Activated CD8-positive, alpha-beta T cell treated with anti-CD3 and anti-CD28 coated beads, Interleukin-2, amount 10 ng/mL, durations not matched to agents 7 days and 5 days (primary cell): ENCODE data around the gene CC2D2B. TPM values are rescaled to one million over a fixed set of nuclear protein-coding genes. Genes with fewer than 3 reads are reported as not detected.
A peak's percentile ranks its signal among the peaks of the same experiment; 100 is the strongest.
"Not testable (repeated sequence)": the region's sequence is repeated elsewhere in the genome, so short reads cannot be mapped to it uniquely, and the experiment has no call there.

Experiments
- ATAC-seq: fragments of 150-1000 bp; cut with Tn5 transposase; one replicate; pipeline ENCODE4 v1.10.0; 2021; ENCODE audit warnings: moderate library complexity
- CTCF ChIA-PET: fragments of 350-600 bp; sonication (Branson Sonifier 250); formaldehyde crosslinking; loops from one replicate; lab custom pipeline; 2021; ENCODE audit warnings: antibody characterized with exemption; lab: Charles Lee
- POLR2A ChIA-PET: fragments of 350-600 bp; sonication (Branson Sonifier 250); formaldehyde crosslinking; loops from one replicate; lab custom pipeline; 2021; ENCODE audit warnings: antibody characterized with exemption; lab: Charles Lee
- DNase-seq: peaks from one replicate; pipeline ENCODE4 v3.0.0-alpha.2; 2020
- H3K27ac Mint-ChIP-seq: one replicate; pipeline ENCODE4 v1.8.0; 2021; ENCODE audit warnings: mild to moderate bottlenecking, mixed read lengths
- H3K27me3 Mint-ChIP-seq: one replicate; pipeline ENCODE4 v1.8.0; 2021; ENCODE audit warnings: low read depth, mixed read lengths
- H3K36me3 Mint-ChIP-seq: one replicate; pipeline ENCODE4 v1.8.0; 2021; ENCODE audit warnings: low read depth, mixed read lengths
- H3K4me1 Mint-ChIP-seq: one replicate; pipeline ENCODE4 v1.8.0; 2021; ENCODE audit warnings: low read depth, mixed read lengths
- H3K4me3 Mint-ChIP-seq: one replicate; pipeline ENCODE4 v1.8.0; 2021; ENCODE audit warnings: mild to moderate bottlenecking, mixed read lengths
- H3K9me3 Mint-ChIP-seq: one replicate; pipeline ENCODE4 v1.8.0; 2022; ENCODE audit warnings: mixed read lengths; ENCODE audit not compliant: insufficient read depth
- total RNA-seq, 2 experiments: library from RNA; stranded (reverse); gene quantifications; one replicate each; pipeline ENCODE4 v1.2.3, GENCODE V29; 2021

The CC2D2B gene
- total RNA-seq, 2 experiments from 2014 or later: 0.21 to 0.34 TPM

- Mint-ChIP-seq H3K4me1 (peaks cover 13% of the 10 kb centered on the region), H3K9me3 (no peaks in the 10 kb centered on the region), H3K27ac (no peak overlapping the region), H3K4me3 (peak overlapping the region; percentile 85), H3K36me3 (peaks cover 6% of the 10 kb centered on the region), H3K27me3 (peaks cover 19% of the 10 kb centered on the region)
- ATAC-seq (no peak), DNase-seq (no peak)
- ChIA-PET POLR2A (interaction anchor here (0.5 to 1.1 kb wide), 4 partner anchors 38 to 122 kb away, joined by 3 read pairs; no protein-coding TSS in a partner anchor), CTCF (interaction anchor here (1.2 to 2.5 kb wide), 4 partner anchors 55 to 215 kb away, joined by 3 to 9 read pairs (median 6); partner anchors contain the start of gene TCTN3)
These were observed 675 bp downstream of the CC2D2B start for GRCh38 chr10:95908450-95908849.

- Mint-ChIP-seq H3K27me3 (peaks cover 27% of the 10 kb centered on the region), H3K4me1 (peaks cover 13% of the 10 kb centered on the region), H3K9me3 (no peaks in the 10 kb centered on the region), H3K36me3 (peaks cover 6% of the 10 kb centered on the region), H3K4me3 (no peak overlapping the region), H3K27ac (no peak overlapping the region)
- ATAC-seq: no peak
- POLR2A ChIA-PET: no interaction called here
- DNase-seq: no peak
- CTCF ChIA-PET: no interaction called here
These were observed 1.8 kb downstream of the CC2D2B start for GRCh38 chr10:95909561-95909960.

- DNase-seq, ATAC-seq, H3K9me3 Mint-ChIP-seq, H3K4me1 Mint-ChIP-seq, H3K4me3 Mint-ChIP-seq, POLR2A ChIA-PET, H3K36me3 Mint-ChIP-seq, CTCF ChIA-PET, H3K27ac Mint-ChIP-seq: not testable (repeated sequence)
- peaks cover 38% of the 10 kb centered on the region for H3K27me3 Mint-ChIP-seq
These were observed 8.3 kb downstream of the CC2D2B start for GRCh38 chr10:95916039-95916438.

GRCh38 chr10:95920798-95921426 lies 13.1 kb downstream of the CC2D2B start:
- no peak overlapping the region for H3K4me3 Mint-ChIP-seq
- no peak for DNase-seq
- no peaks in the 10 kb centered on the region for H3K9me3 Mint-ChIP-seq
- ChIA-PET CTCF (no interaction called here), POLR2A (no interaction called here)
- ATAC-seq: no peak
- H3K36me3 Mint-ChIP-seq: no peaks in the 10 kb centered on the region
- H3K27me3 Mint-ChIP-seq: peaks cover 12% of the 10 kb centered on the region
- no peaks in the 10 kb centered on the region for H3K4me1 Mint-ChIP-seq
- H3K27ac Mint-ChIP-seq: no peak overlapping the region

- CTCF ChIA-PET: interaction anchor here (1.0 kb wide), 1 partner anchor 231 kb away, joined by 6 read pairs; the partner anchor contains the start of gene TCTN3
- DNase-seq: no peak
- no peak overlapping the region for H3K27ac Mint-ChIP-seq
These were observed 17.3 kb downstream of the CC2D2B start for GRCh38 chr10:95925033-95925432.

GRCh38 chr10:95935429-95935828 lies 27.7 kb downstream of the CC2D2B start:
- Mint-ChIP-seq H3K27ac (no peak overlapping the region), H3K4me1 (peaks cover 7% of the 10 kb centered on the region), H3K36me3 (no peaks in the 10 kb centered on the region), H3K4me3 (no peak overlapping the region), H3K27me3 (peaks cover 22% of the 10 kb centered on the region), H3K9me3 (no peaks in the 10 kb centered on the region)
- DNase-seq (no peak), ATAC-seq (no peak)
- ChIA-PET POLR2A (no interaction called here), CTCF (interaction anchor here (1.1 kb wide), 1 partner anchor 242 kb away, joined by 4 read pairs; the partner anchor contains the start of gene TCTN3)

More at GRCh38 chr10:95925033-95925432, 17.3 kb downstream of the CC2D2B start:
- Mint-ChIP-seq H3K4me1 (no peaks in the 10 kb centered on the region), H3K4me3 (no peak overlapping the region), H3K27me3 (peaks cover 12% of the 10 kb centered on the region), H3K36me3 (no peaks in the 10 kb centered on the region), H3K9me3 (no peaks in the 10 kb centered on the region)
- POLR2A ChIA-PET: no interaction called here
- no peak for ATAC-seq

GRCh38 chr10:95941115-95941514 lies 33.3 kb downstream of the CC2D2B start:
- ChIA-PET POLR2A (no interaction called here), CTCF (no interaction called here)
- ATAC-seq: no peak
- no peak for DNase-seq
- H3K4me1 Mint-ChIP-seq: no peaks in the 10 kb centered on the region
- H3K4me3 Mint-ChIP-seq: no peak overlapping the region
- H3K27me3 Mint-ChIP-seq: peaks cover 9% of the 10 kb centered on the region
- H3K27ac Mint-ChIP-seq: no peak overlapping the region
- no peaks in the 10 kb centered on the region for H3K9me3 Mint-ChIP-seq
- no peaks in the 10 kb centered on the region for H3K36me3 Mint-ChIP-seq

GRCh38 chr10:95963202-95963990 lies 55.6 kb downstream of the CC2D2B start:
- Mint-ChIP-seq H3K27ac (peak overlapping the region; percentile 88), H3K4me1 (peaks cover 14% of the 10 kb centered on the region), H3K4me3 (peak overlapping the region; percentile 3), H3K9me3 (peaks cover 4% of the 10 kb centered on the region), H3K27me3 (no peaks in the 10 kb centered on the region), H3K36me3 (peaks cover 7% of the 10 kb centered on the region)
- peak; percentile 72 for ATAC-seq
- POLR2A ChIA-PET: interaction anchor here (0.6 to 1.4 kb wide), 4 partner anchors 102 to 925 kb away, joined by 3 to 6 read pairs (median 4); partner anchors contain the start of gene ZNF518A
- DNase-seq: peak; percentile 24
- CTCF ChIA-PET: interaction anchor here (0.9 to 1.8 kb wide), 6 partner anchors 17 to 376 kb away, joined by 3 to 9 read pairs (median 4); partner anchors contain the start of genes CC2D2B and TCTN3

GRCh38 chr10:95963991-95964389 lies 56.2 kb downstream of the CC2D2B start:
- ATAC-seq: no peak
- H3K4me1 Mint-ChIP-seq: peaks cover 14% of the 10 kb centered on the region
- peak overlapping the region; percentile 3 for H3K4me3 Mint-ChIP-seq
- POLR2A ChIA-PET: interaction anchor here (1.3 to 1.4 kb wide), 2 partner anchors 125 to 166 kb away, joined by 5 to 6 read pairs; partner anchors contain the start of gene ZNF518A
- CTCF ChIA-PET: interaction anchor here (0.9 to 1.8 kb wide), 6 partner anchors 17 to 375 kb away, joined by 3 to 9 read pairs (median 4); partner anchors contain the start of genes CC2D2B and TCTN3
- H3K27ac Mint-ChIP-seq: peak overlapping the region; percentile 88
- H3K27me3 Mint-ChIP-seq: no peaks in the 10 kb centered on the region
- no peaks in the 10 kb centered on the region for H3K9me3 Mint-ChIP-seq
- peaks cover 5% of the 10 kb centered on the region for H3K36me3 Mint-ChIP-seq
- no peak for DNase-seq

GRCh38 chr10:95964756-95965155 lies 57.0 kb downstream of the CC2D2B start:
- Mint-ChIP-seq H3K9me3 (no peaks in the 10 kb centered on the region), H3K4me3 (no peak overlapping the region), H3K36me3 (peaks cover 5% of the 10 kb centered on the region), H3K27ac (no peak overlapping the region), H3K27me3 (no peaks in the 10 kb centered on the region), H3K4me1 (peaks cover 14% of the 10 kb centered on the region)
- DNase-seq (no peak), ATAC-seq (no peak)
- POLR2A ChIA-PET: no interaction called here
- CTCF ChIA-PET: no interaction called here

GRCh38 chr10:95976362-95977229 lies 68.8 kb downstream of the CC2D2B start:
- ATAC-seq: no peak
- DNase-seq: no peak
- Mint-ChIP-seq H3K4me3 (no peak overlapping the region), H3K27me3 (peaks cover 5% of the 10 kb centered on the region), H3K27ac (no peak overlapping the region), H3K36me3 (no peaks in the 10 kb centered on the region), H3K4me1 (no peaks in the 10 kb centered on the region), H3K9me3 (no peaks in the 10 kb centered on the region)
- POLR2A ChIA-PET: no interaction called here
- CTCF ChIA-PET: interaction anchor here (1.5 kb wide), 1 partner anchor 283 kb away, joined by 5 read pairs; the partner anchor contains the start of gene TCTN3
